PC-9 (cell line): Measurements from ENCODE around the gene EXT2. TPM values are rescaled to one million over a fixed set of nuclear protein-coding genes. Genes with fewer than 3 reads are reported as not detected.

Experiments
- BruUV-seq: library from RNA; stranded (reverse); fragments of 400-500 nt; replicated peaks from 2 replicates; lab custom pipeline; 2021; lab: Mats Ljungman, UMichigan
- CTCF ChIA-PET: fragments of 300-600 bp; sonication (Branson Sonifier 250); formaldehyde crosslinking; loops from one replicate; lab custom pipeline; 2022; ENCODE audit warnings: antibody characterized with exemption; lab: Charles Lee
- POLR2A ChIA-PET: fragments of 300-600 bp; sonication (Branson Sonifier 250); formaldehyde crosslinking; loops from one replicate; lab custom pipeline; 2022; ENCODE audit warnings: antibody characterized with exemption; ENCODE audit not compliant: unreplicated experiment; lab: Charles Lee
- DNase-seq, 2 experiments: peaks; one replicate each; pipeline versions ENCODE4 v3.0.0 to v3.0.0-alpha.2; 2015 to 2022; ENCODE audit warnings: mixed read lengths in 1 of 2
- H2AFZ ChIP-seq: fragments of 200-600 bp; sonication (generic); 2 replicates; pipeline ENCODE4 v1.8.1; 2017; ENCODE audit warnings: antibody characterized with exemption
- H3F3A ChIP-seq: fragments of 200-600 bp; sonication (generic); 2 replicates; pipeline ENCODE4 v1.8.1; 2017; ENCODE audit warnings: antibody characterized with exemption, mild to moderate bottlenecking, low read depth; ENCODE audit not compliant: insufficient read depth
- H3K27ac ChIP-seq: fragments of 200-600 bp; sonication (generic); 2 replicates; pipeline ENCODE4 v1.6.1; 2016; ENCODE audit warnings: mixed run types
- H3K27me3 ChIP-seq: fragments of 200-600 bp; sonication (generic); 2 replicates; pipeline ENCODE4 v1.6.1; 2016; ENCODE audit warnings: low read depth, mixed run types; ENCODE audit not compliant: insufficient read depth
- H3K36me3 ChIP-seq: fragments of 200-600 bp; sonication (generic); 2 replicates; pipeline ENCODE4 v1.6.1; 2016; ENCODE audit warnings: low read depth, mixed run types
- H3K4me1 ChIP-seq: fragments of 200-600 bp; sonication (generic); replicated peaks from 2 replicates; pipeline ENCODE4 v1.6.1; 2016; ENCODE audit warnings: mixed run types; ENCODE audit not compliant: insufficient read depth
- H3K4me2 ChIP-seq: fragments of 200-600 bp; sonication (generic); 2 replicates; pipeline ENCODE4 v1.6.1; 2017; ENCODE audit warnings: mixed run types
- H3K4me3 ChIP-seq: fragments of 200-600 bp; sonication (generic); 2 replicates; pipeline ENCODE4 v1.6.1; 2016; ENCODE audit warnings: mixed run types
- H3K79me2 ChIP-seq: fragments of 200-600 bp; sonication (generic); 2 replicates; pipeline ENCODE4 v1.6.1; 2017; ENCODE audit warnings: low read depth, mixed run types
- H3K9me2 ChIP-seq: fragments of 200-600 bp; sonication (generic); 2 replicates; pipeline ENCODE4 v1.8.1; 2017; ENCODE audit warnings: mild to moderate bottlenecking; ENCODE audit not compliant: insufficient read depth
- H3K9me3 ChIP-seq: fragments of 200-600 bp; sonication (generic); 2 replicates; pipeline ENCODE4 v1.8.1; 2016; ENCODE audit warnings: low read depth; ENCODE audit not compliant: insufficient read depth
- H4K20me1 ChIP-seq: fragments of 200-600 bp; sonication (generic); 2 replicates; pipeline ENCODE4 v1.8.1; 2017; ENCODE audit not compliant: insufficient read depth
- CTCF ChIP-seq: fragments of 200-600 bp; sonication (generic); conservative IDR thresholded peaks from 2 replicates; pipeline ENCODE4 v1.6.1; 2017; ENCODE audit warnings: mixed run types, antibody characterized with exemption, mild to moderate bottlenecking, moderate library complexity
- EZH2 ChIP-seq: fragments of 200-600 bp; sonication (generic); IDR thresholded peaks from 2 replicates; pipeline ENCODE4 v1.8.0; 2017; ENCODE audit warnings: antibody characterized with exemption, low read depth
- intact Hi-C: fragments of 100-400 bp; cut with micrococcal nuclease; formaldehyde crosslinking; loops from one replicate; pipeline ENCODE4 v1.10.0; 2022; ENCODE audit not compliant: unreplicated experiment
- total RNA-seq: library from RNA; stranded (reverse); gene quantifications from 2 replicates; pipeline ENCODE4 v1.2.3, GENCODE V29; 2021

The EXT2 gene
- total RNA-seq, 1 experiment from 2014 or later, result 72.4 TPM

- TF ChIP-seq CTCF, result no peak
- TF ChIP-seq EZH2, result no peak
- no TSS peak for BruUV-seq
- H3F3A ChIP-seq, result peaks cover 5% of the 10 kb centered on the region
- H2AFZ ChIP-seq, result no peak overlapping the region
- CTCF ChIA-PET, result no interaction called here
- no peaks in the 10 kb centered on the region for H3K27me3 ChIP-seq
- peaks cover 29% of the 10 kb centered on the region for H3K79me2 ChIP-seq
- intact Hi-C loops, result loop anchor here (5.0 to 10.0 kb wide), 2 partner anchors 187 to 519 kb away; no protein-coding TSS in a partner anchor
- H3K4me1 ChIP-seq, result peaks cover 16% of the 10 kb centered on the region
- H4K20me1 ChIP-seq, result peaks cover 17% of the 10 kb centered on the region
- no peak for DNase-seq
- H3K36me3 ChIP-seq, result no peaks in the 10 kb centered on the region
- no peak overlapping the region for H3K4me3 ChIP-seq
- POLR2A ChIA-PET, result no interaction called here
- no peak overlapping the region for H3K4me2 ChIP-seq
- no peak overlapping the region for H3K27ac ChIP-seq
- no peaks in the 10 kb centered on the region for H3K9me2 ChIP-seq
- no peaks in the 10 kb centered on the region for H3K9me3 ChIP-seq
Measured at GRCh38 chr11:44097821-44098220, 2.3 kb downstream of the EXT2 start.

GRCh38 chr11:44101098-44101497 is 5.6 kb downstream of the EXT2 start:
- ChIA-PET POLR2A (no interaction called here), CTCF (no interaction called here)
- Histone ChIP-seq H4K20me1 (peaks cover 18% of the 10 kb centered on the region), H3K9me3 (no peaks in the 10 kb centered on the region), H3K79me2 (peaks cover 35% of the 10 kb centered on the region), H2AFZ (no peak overlapping the region), H3K36me3 (no peaks in the 10 kb centered on the region), H3K9me2 (no peaks in the 10 kb centered on the region), H3K4me2 (no peak overlapping the region), H3K4me1 (peaks cover 11% of the 10 kb centered on the region), H3K27ac (no peak overlapping the region), H3F3A (peaks cover 5% of the 10 kb centered on the region), H3K4me3 (no peak overlapping the region), H3K27me3 (no peaks in the 10 kb centered on the region)
- no peak for TF ChIP-seq CTCF
- no peak for TF ChIP-seq EZH2
- no peak for DNase-seq
- intact Hi-C loops, result no loop called here
- no TSS peak for BruUV-seq

DNA sequence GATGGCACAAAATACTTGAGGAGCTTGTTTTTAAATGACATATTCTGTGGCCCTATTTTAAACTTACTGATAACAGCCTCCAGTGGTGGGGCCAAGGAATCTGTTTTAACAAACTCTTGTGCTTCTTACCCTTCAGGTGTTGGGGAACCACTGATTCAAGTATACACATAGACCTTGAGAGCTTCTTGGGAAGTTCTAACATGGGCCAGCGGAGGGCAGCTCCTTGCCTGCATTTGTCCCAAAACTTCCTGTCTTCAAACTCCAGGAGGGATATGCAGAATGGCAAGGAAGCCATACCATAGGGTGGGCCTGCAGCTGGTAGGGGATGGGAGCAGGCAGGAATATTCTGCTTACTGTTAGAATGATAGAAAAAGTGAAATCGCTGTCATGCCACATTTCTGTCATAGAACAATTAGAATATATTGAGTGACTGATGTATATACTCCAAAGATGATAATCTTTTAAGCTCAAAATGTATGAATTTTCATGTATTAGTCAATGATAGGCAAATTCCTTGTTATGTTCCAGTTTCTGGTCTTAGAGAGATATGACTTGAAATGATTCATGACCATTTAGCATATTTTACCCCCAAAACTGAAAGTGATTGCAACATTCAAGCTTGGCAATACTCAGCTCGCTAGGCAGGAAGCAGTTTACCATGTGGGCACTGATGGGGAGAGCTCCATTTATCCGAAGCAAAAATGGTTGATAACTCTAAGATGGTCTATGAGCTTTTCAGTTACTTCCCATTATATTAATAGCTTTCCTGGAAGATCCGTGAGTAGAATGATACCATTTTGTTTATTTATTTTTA is 9.2 kb downstream of the EXT2 start:
- CTCF ChIA-PET, result interaction anchor here (0.5 to 1.7 kb wide), 2 partner anchors 10 to 15 kb away, joined by 3 to 5 read pairs; no protein-coding TSS in a partner anchor
- intact Hi-C loops, result no loop called here
- H2AFZ ChIP-seq, result no peak overlapping the region
- no peaks in the 10 kb centered on the region for H3K9me3 ChIP-seq
- POLR2A ChIA-PET, result interaction anchor here (0.5 to 0.6 kb wide), 2 partner anchors 34 to 432 kb away, joined by 3 to 5 read pairs; no protein-coding TSS in a partner anchor
- DNase-seq, result no peak
- peaks cover 12% of the 10 kb centered on the region for H3K79me2 ChIP-seq
- no peaks in the 10 kb centered on the region; the same call in 1 of the 2 replicates for H3K36me3 ChIP-seq
- H4K20me1 ChIP-seq, result peaks cover 18% of the 10 kb centered on the region
- TF ChIP-seq CTCF (no peak; the same call in 1 of the 2 replicates), EZH2 (no peak)
- no peak overlapping the region for H3K27ac ChIP-seq
- no peak overlapping the region for H3K4me3 ChIP-seq
- H3F3A ChIP-seq, result no peaks in the 10 kb centered on the region; the same call in 1 of the 2 replicates
- H3K27me3 ChIP-seq, result no peaks in the 10 kb centered on the region
- no peaks in the 10 kb centered on the region for H3K9me2 ChIP-seq
- no TSS peak for BruUV-seq
- no peaks in the 10 kb centered on the region for H3K4me1 ChIP-seq
- no peak overlapping the region for H3K4me2 ChIP-seq
